ENCODE measurements around the gene BLOC1S5.
A peak's percentile ranks its signal among the peaks of the same experiment; 100 is the strongest.
"Not testable (repeated sequence)": the region's sequence is repeated elsewhere in the genome, so short reads cannot be mapped to it uniquely, and the experiment has no call there.

The BLOC1S5 gene

DNA sequence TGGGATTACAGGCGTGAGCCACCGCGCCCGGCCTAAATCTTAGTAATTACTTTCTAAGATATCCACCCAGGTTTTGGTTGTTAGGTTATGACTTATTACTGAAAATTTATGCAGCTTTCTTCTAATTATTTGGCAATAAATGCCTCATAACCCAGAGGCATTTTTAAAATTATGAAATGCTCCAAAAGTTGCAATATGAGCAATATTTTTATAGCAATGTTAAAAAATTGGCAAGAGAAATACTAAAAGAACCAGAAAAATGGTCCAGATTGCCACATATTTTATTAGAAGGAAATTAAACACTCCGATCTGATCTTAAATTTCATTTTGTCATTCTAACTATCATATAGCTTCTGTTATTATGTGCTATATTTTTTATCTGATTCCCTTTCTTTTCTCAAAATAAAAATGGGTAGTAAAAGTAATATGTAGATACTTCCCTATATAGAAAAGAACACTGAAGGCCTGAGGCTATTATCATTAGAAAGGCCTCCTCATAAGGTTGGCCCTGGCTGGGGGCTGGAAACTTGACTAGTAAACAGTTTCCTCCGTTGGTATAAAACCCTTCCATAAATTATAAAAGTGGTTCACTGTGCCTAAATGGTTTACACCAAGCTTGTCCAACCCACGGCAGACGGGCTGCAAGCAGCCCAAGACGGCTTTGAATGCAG, 22.1 kb downstream of the BLOC1S5 start:
- no peak for DNase-seq

DNA sequence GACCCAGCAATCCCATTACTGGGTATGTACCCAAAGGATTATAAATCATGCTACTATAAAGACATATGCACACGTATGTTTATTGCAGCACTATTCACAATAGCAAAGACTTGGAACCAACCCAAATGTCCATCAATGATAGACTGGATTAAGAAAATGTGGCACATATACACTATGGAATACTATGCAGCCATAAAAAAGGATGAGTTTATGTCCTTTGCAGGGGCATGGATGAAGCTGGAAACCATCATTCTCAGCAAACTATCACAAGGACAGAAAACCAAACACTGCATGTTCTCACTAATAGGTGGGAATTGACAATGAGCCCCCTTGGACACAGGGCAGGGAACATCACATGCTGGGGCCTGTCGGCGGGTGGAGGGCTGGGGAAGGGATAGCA, 30.1 kb downstream of the BLOC1S5 start:
- not testable (repeated sequence) for DNase-seq

DNA sequence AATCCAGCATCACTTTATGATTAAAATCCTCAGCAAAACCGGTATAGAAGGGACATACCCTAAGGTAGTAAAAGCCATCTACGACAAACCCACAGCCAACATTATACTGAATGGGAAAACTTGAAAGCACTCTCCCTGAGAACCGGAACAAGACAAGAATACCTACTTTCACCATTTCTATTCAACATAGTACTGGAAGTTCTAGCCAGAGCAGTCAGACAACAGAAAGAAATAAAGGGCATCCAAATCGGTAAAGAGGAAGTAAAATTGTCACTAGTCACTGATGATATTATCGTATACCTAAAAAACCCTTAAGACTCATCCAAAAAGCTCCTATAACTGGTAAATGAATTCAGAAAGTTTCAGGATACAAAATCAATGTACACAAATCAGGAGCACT, 33.3 kb downstream of the BLOC1S5 start:
- DNase-seq, result peak; percentile 65

DNA sequence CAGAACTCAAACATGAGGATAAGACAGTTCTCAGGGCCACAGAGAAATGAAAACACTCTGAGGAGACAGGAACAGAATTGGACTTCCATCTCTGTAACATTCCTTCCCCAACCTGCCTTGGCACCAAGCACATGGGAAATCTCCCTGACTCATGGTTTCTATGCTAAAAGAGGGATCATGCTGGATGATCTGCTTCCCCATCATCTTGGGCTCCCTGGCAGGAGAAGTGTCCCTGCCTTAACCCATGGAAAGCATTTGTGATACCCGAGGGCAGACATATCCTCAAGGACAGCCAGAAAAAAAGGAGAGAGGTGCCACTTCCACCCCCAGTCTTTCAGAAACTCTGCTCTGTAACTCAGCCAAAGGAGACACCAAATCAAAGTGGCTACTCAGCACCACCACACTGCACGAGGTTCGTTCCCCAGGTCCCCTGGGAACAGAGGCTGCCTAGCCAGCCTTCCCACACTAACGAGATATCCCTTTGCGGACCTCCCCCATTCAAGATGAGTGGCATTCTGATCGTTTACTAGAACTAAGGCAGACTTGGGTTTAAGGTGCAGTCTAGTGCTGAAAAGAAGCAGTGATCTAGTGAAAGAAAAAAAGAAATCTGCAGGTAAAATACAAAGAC, 34.8 kb downstream of the BLOC1S5 start:
- no peak for DNase-seq

DNA sequence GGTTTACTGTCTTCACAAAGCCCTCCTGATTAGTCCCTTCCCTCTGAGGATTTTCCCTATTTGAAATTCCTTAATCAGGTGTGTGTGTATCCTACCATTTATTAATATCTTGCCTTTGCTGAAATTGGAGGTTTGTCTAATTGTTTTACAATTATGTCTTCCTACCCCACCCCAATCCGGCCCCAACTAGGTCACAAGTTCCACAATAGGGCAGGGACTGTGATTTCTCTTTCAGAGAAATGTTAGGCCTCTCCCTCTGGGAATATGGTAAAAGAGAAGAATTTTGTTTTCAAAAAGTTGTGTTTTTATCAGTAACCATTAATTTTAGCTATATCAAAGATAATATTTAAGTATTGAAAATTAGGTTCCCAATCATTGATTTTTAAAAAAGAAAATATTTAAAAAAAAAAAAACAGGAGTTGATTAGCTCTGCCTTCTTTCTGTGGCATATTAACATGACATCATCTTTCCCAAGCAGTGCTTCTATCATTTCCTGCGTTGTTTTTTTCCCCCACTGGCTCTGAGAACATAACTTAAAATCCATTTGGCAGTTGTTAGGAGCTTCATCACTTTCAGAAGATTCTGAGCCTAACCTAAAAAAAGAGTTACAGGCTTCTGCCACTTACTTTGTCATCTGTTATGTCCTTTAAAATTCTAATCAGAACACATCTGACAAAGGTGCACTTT, 36.1 kb downstream of the BLOC1S5 start:
- DNase-seq, result no peak

DNA sequence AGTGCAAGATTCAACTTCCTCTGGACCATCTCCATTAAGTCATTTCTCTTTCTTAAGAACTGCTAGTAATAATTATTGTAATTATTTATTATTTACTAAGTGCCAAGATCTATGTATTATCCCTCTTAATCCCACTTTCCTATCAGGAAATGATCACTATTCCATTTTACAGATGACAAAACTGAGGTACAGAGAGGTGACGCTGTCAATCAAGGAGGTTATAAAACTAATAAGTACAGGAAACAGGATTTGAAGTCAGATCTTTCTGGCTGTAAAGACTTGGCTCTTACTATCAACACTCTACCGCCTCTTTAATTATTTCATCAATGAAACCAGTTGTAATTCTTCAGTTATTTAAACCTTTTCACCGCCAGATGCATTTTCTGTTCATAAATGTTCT, 37.4 kb downstream of the BLOC1S5 start:
- DNase-seq, result no peak

DNA sequence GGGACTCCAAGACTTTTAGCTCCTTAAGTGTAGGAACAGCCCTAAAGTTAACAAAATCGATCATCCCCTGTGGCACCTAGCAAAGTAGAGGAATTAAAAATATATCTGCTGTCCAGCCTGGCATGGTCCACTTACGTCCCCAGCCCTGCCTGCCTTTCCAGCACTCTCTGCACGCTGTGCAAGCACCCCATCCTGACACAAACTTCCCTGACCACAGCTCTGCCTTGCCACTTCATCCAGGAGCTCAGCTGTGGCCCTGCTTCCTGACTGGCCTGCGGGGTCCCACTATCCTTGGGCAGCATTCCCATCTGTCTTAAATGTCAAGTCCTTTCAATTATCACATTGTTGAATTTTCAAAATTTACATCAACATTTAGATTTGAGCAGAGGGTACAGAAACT, 39.0 kb downstream of the BLOC1S5 start:
- DNase-seq, result no peak

DNA sequence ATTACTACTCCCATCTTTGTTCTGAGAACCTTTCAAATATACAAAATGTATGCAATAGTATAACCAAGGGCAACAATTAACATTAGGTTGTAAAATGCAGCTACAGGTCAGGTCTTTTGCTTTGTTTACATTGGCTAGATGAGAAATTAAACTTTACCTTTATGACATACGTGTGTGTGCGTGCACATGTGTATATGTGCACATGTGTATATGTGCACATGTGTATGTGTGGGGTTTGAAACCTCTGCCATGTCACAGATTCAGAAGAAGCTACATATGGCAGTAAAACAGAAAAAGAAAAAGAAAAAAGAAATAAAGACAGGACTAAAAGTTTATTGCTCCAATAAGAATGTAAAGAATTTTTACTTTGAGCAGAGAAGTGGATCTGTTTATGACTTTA, 40.6 kb downstream of the BLOC1S5 start:
- no peak for DNase-seq

DNA sequence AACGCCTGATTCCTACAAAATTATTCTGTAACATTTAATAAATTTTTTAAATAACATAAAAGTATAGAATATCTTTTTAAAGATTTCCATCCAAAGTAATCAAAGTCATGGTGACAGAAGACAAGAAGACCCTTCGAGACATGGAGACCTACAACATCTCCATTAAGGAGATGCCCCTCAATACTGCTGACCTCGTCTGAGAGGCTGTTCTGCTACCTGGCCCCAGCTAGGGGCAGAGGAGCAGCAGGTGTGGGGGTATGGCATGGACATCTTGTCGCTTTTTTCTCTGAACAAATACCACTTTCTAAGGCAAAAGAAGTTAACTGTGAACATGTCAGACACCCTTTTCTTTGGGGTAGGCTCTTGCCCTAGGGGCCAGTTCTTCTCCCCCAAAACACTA, 44.1 kb downstream of the BLOC1S5 start:
- DNase-seq, result no peak

DNA sequence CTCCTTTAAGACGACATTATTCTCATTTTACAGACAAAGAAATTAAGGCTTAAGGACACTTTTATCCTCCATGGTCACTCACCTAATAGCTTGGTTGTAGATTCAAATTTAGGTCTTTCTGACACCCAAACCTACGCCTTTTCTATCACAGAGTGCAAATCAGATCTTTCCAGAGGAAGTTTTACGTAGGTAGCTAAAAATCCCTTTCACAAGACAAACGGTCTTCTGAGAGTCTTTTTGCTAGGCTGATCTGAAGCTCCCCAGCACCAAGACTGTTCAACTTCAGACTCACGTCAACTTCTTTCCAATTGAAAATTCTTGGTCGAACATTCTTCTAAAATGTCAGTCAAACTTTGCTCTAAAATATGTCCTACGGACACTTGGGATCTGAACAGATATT, 46.5 kb downstream of the BLOC1S5 start:
- DNase-seq, result no peak

DNA sequence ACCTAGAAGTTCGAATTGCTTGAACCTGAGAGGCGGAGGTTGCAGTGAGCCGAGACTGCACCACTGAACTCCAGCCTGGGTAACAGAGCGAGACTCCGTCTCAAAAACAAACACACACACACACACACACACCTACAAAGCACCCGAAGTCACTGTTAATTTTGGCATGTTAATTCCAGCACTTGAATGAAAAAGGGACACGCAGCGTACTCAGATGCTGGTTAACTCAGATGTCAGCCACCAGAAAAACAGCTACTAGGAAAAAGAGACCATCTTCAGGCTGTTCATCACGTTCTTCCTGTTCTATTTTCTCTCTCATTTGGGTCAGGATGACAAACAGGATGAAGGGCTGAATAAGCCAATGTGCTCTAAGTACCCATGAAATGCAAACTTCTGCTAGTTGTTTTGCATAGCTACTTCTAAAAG, 46.9 kb downstream of the BLOC1S5 start:
- no peak for DNase-seq

DNA sequence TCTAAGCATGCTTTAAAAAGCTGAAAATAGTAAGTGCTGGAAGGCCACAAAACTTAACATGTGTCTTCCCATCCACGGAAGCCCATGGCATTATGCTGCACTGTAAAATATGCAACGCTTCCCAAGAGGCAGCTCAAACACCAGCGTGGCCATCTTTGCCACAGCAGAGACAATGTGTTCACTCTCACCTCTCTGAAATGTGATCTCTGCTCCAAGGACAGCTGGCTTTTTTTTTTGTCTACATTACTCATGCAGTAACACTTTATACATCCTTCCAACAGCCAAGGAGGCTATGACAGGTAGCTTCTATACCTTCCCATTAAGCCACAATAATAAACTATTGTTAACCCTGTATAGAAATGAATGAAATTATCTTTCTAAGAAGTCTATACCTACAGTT, 49.2 kb downstream of the BLOC1S5 start:
- no peak for DNase-seq

DNA sequence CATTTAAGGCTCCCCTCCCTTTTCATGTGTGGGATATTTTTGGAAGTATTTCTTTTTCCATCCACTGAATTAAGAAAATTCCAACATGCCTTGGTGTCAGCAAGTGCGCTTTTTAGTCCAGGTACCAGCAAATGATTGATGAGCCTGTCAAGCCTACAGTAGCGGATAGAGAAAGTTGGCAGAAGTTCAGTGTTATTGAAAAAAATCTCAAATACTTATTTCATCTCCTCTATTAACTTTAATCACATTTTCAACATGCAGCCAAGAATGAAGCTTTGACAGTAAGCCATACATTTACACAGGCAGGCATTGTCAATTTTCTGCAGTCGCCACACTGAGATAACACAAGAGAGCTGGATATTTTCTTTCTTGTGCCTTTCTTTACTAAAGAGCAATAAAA, 50.4 kb downstream of the BLOC1S5 start:
- DNase-seq, result no peak

DNA sequence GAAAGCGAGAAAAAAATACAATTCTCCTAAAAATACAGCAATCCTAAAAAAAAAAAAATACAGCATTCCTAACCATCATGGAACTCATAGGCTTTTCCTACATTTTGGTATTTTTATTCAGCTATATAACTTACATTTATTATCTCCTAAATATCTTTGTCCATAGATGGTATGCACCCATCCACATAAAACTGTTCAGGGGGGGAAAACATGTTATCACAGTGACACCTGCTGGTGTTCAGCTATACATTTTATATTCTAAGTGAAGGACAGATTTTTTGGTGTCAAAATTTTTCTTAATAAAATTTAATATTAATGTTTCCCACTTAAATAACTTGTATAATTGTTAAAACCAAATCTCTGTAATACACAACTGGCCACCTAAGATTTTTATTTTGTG, 58.0 kb downstream of the BLOC1S5 start:
- peak; percentile 62 for DNase-seq

DNA sequence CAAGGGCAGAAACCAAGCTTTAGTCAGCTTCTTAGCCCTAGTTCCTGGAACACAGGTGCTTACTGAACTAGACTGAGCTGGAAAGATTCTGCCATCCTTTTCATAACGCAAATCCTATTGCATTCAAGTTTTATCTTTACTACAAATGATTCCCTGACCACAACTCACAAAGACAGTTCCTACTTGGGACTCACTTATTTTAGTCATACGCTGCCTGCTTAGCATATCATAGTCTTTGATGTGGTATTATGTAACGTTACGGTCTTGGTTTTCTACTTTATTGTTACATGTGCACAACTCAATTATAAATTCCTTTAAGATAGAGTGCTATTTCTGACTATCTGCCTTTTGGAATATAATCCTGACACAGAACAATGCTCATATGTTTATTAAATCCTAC, 59.1 kb downstream of the BLOC1S5 start:
- DNase-seq, result peak; percentile 69

DNA sequence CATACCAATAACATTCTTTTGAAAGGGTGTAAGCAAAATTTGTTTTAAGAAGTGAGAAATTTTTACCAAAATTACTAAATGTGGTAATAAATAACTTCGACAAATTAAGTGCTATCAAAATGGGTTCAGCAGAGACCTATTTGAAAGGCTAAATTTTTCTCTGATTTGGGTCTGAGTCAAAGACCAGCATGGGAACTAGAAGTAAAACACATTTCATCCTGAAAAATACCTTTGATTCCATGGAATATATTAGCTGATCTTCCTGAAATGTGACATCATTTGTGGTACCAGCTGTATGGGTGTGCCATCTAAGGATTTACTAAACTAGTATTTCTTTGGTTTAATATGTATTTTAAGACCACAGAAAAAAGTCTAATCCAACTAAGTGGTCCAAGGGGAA, 63.6 kb downstream of the BLOC1S5 start:
- no peak for DNase-seq

DNA sequence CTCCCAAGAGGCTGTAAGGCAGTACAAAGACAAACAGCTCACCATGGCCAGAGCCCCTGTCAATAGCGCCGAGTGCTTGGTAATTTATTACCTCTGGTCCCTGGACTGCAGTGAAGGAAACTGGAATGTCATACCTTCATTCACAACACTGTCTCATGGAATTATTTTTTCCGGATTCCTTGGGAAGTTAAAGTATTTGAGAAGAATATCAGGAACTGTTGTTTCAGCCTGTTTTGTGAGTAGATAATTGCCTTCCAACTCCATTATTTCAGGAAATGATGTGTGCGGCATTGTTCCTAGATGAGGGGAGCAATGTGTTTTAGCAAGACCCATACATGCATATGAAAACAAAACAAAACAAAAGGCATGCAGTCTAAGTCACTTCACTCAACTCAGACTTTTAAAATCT, 64.0 kb downstream of the BLOC1S5 start:
- no peak for DNase-seq

DNA sequence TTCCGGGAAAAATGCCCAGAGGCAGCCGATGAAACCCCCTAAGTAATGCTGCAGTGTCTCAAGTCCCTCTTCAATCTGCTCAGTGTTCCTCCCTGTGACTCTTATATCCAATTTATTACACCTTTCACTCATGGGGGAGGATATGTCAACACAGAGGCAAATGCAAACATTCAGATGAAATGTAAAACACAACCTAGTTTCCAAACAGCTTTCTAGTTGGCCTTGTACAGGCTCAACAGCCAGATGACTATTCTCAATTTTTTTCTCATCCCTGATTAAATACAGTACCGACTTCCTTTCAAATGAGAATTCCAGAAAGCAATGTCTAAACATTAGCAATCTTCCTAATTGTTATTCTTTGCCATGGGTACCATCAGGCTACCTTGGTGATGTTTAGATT, 65.0 kb downstream of the BLOC1S5 start:
- no peak for DNase-seq

DNA sequence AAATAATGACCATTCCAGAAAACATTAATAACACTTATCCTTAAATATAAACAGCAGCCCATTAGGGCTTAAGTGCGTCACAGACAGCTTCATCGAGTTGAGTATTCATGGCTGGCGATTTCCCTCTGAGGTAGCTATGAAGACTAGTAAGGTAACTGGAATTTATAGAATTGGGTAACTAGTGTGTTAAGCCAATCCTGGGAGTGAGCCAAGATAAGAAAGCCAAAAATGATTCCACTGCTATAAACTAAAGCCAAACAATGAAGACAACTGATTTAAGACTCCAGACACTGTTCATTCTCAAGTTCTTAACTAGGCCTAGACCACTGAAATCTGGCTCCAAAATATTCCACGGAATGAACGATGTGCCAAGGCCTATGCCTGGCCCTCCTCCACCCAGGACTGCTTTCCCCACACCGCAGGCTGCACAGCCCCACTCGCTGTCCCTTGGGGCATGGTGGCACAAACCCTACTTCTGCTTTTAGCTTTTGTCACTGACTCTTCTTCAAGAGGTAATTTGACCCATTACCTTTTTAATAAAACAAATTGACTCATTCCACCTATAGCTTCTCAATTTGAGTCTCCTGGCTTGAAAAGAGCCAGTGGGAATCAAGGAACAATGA, 66.0 kb downstream of the BLOC1S5 start:
- no peak for DNase-seq

DNA sequence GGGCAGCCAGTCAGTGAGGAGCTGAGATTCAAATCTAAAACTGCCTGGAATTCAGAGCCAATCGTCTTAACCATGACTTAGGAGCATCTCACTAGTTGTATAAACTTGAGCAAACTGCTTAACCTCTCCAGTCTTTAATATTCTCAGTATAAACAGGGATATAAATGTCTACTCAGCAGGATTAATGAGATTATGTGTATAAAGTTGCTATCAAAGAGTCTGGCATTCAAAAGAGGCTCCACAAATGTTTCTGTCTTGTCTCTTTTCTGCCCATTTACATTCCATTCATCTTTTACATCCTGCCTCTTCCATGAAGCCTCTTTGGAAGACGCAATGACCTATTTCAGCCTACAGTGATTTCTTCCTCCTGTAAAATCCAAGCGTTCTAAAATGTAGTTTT, 66.9 kb downstream of the BLOC1S5 start:
- no peak for DNase-seq

DNA sequence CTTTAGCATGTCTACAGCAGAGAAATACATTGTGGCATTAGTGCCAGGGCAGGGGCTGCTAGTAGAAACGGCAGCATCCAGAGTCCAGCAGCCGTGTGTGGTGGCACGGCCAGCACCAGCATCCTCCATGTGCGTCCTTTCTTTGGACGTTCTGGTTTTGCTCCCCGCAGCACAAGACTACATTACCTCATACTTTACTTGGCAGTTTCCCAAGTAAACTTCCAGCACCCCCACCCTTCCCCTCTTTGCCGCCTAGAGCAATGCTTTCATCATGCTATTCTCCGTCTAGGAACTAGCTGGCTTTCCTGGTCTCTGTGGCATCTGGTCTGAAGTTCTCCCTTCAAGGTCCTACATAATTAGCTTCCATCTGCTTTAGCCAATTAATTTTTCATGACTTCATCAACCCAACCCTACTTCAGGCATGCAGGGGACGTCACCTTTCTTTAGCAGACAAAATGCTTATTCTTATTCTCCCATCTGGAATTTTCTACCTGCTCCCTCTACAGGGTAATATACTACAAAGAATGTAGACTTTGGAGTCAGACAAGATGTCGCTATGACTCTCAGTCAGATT, 67.6 kb downstream of the BLOC1S5 start:
- DNase-seq, result no peak

DNA sequence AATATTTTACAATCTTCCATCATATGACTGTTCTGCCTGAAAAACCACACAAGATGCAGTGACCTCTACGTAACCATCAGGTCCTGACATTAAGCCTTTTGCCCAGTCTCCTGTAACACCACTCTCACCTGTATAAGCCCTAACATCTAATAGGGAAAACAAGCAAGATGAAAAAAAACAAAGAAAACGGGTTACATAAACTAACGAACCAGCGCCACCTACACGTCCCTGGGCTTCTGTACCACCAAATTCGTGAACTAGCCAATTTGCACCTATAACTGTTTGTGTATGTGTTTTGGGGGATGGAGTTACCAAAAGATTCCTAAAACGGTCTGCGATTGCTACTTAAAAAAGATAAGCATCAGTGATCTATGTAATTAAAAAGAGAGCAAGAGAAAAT, 70.2 kb downstream of the BLOC1S5 start:
- no peak for DNase-seq

DNA sequence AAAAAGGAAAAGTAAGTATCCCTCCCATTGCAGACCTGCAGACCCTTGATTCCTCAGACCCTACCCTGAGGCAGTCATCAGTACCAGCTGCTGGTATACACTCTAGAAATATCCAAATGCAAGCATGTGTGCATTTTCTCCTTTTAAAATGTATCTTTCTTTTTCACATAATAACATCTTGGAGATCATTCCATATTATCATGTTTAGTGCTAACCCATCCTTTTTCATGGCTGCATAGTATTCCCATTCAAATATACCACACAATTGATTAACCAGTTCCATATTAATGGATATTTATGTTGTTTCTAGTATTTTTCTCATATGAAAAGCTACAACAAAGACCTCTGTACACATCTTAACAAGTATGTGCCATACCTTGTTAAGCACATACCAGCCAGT, 70.8 kb downstream of the BLOC1S5 start:
- no peak for DNase-seq
